ENCODE measurements around the gene CDKAL1. TPM values are rescaled to one million over a fixed set of nuclear protein-coding genes. Genes with fewer than 3 reads are reported as not detected.

The CDKAL1 gene
- total and polyA plus RNA-seq, 2 donors (not counting 3 experiments of a cell fraction or from before 2014, with no cell fraction given), result 6.1 to 20.5 TPM

GRCh38 chr6:21235162-21235561 is 700.9 kb downstream of the CDKAL1 start:
- H3K27ac ChIP-seq (ENCODE audit: insufficient read depth, low read depth, low read length), result no peak overlapping the region
- POLR2A ChIA-PET, result no interaction called here
- no peak for FAIRE-seq
- CTCF ChIA-PET, result no interaction called here
- no peak overlapping the region for H3K4me3 ChIP-seq (replicated peaks in 1 of 3; ENCODE audit: insufficient read depth in 1 of 3, low read depth in 1 of 3, low read length in 3 of 3)
- no peak for TF ChIP-seq MAX (IDR thresholded peaks at IDR 0.05; ENCODE audit: insufficient read depth, insufficient read length)
- TF ChIP-seq GATA2 (IDR thresholded peaks at IDR 0.05; ENCODE audit: insufficient read depth, insufficient read length, low read depth, low read length), result no peak
- TF ChIP-seq MYC (IDR thresholded peaks at IDR 0.05; ENCODE audit: low read depth, low read length), result no peak
- no peak for TF ChIP-seq JUN (IDR thresholded peaks at IDR 0.05; ENCODE audit: borderline replicate concordance, insufficient read depth, insufficient read length, low read depth)
- TF ChIP-seq, protein P1, sequence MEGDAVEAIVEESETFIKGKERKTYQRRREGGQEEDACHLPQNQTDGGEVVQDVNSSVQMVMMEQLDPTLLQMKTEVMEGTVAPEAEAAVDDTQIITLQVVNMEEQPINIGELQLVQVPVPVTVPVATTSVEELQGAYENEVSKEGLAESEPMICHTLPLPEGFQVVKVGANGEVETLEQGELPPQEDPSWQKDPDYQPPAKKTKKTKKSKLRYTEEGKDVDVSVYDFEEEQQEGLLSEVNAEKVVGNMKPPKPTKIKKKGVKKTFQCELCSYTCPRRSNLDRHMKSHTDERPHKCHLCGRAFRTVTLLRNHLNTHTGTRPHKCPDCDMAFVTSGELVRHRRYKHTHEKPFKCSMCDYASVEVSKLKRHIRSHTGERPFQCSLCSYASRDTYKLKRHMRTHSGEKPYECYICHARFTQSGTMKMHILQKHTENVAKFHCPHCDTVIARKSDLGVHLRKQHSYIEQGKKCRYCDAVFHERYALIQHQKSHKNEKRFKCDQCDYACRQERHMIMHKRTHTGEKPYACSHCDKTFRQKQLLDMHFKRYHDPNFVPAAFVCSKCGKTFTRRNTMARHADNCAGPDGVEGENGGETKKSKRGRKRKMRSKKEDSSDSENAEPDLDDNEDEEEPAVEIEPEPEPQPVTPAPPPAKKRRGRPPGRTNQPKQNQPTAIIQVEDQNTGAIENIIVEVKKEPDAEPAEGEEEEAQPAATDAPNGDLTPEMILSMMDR (IDR thresholded peaks at IDR 0.05; ENCODE audit: extremely low read depth in 1 of 2, insufficient read depth in 1 of 2, low read depth in 1 of 2, low read length in 2 of 2), result no peak
- TF ChIP-seq FOS (IDR thresholded peaks at IDR 0.05; ENCODE audit: borderline replicate concordance, insufficient read depth, low read length), result no peak
- TF ChIP-seq POLR2A (IDR thresholded peaks at IDR 0.05; ENCODE audit: low read depth, low read length), result no peak
- no peak for TF ChIP-seq EZH2 (IDR thresholded peaks at IDR 0.05; ENCODE audit: borderline replicate concordance, low read depth, low read length, severe bottlenecking)
- TF ChIP-seq POLR2AphosphoS5 (IDR thresholded peaks at IDR 0.05; ENCODE audit: insufficient read depth, low read depth, low read length), result no peak
- dilution Hi-C loops (cut with MboI; ENCODE audit: extremely low pct_ligation_motif_present, low sequenced_read_pairs), result no loop called here
- no peaks in the 10 kb centered on the region for H3K9me3 ChIP-seq (replicated peaks; ENCODE audit: control insufficient read depth, insufficient read depth, low read length)
- intact Hi-C loops (cut with micrococcal nuclease), result no loop called here
- no TSS peak for BruUV-seq (replicated peaks)
- no peaks in the 10 kb centered on the region for H4K20me1 ChIP-seq (replicated peaks; ENCODE audit: control insufficient read depth, extremely low read depth, insufficient read depth, low read length)
- H3K9me1 ChIP-seq (replicated peaks; ENCODE audit: control insufficient read depth, extremely low read depth, insufficient read depth, low read length), result no peaks in the 10 kb centered on the region
- no peaks in the 10 kb centered on the region for H3K4me1 ChIP-seq (ENCODE audit: control insufficient read depth, extremely low read depth, insufficient read depth, low read length)
- H3K36me3 ChIP-seq (ENCODE audit: control insufficient read depth in 2 of 2, extremely low read depth in 1 of 2, insufficient read depth in 2 of 2, low read length in 2 of 2), result peaks cover 0 to 2% of the 10 kb centered on the region in 2 experiments
- H3K79me2 ChIP-seq (ENCODE audit: control insufficient read depth, insufficient read depth, low read length), result no peaks in the 10 kb centered on the region
- H3K9ac ChIP-seq (replicated peaks; ENCODE audit: extremely low read depth, insufficient read depth, low read length), result no peak overlapping the region
- no peaks in the 10 kb centered on the region for H3K27me3 ChIP-seq (ENCODE audit: control insufficient read depth in 2 of 2, insufficient read depth in 2 of 2, low read length in 2 of 2)
- no peak overlapping the region for H2AFZ ChIP-seq (ENCODE audit: low read depth, low read length)
- H3K4me2 ChIP-seq (ENCODE audit: insufficient read depth, low read length), result no peak overlapping the region
- DNase-seq (ENCODE audit: low read depth, low spot score), result no peak
